Stimulated activated CD4-positive, alpha-beta T cell treated with anti-CD3 and anti-CD28 coated beads, Interleukin-1b, Interleukin-23, amount 100 ng/mL, for 24 hours (primary cell): ENCODE results near the gene FHIT.
"Not testable (repeated sequence)": the region's sequence is repeated elsewhere in the genome, so short reads cannot be mapped to it uniquely, and the experiment has no call there.

ENCODE experiments used
- DNase-seq, 4 experiments: peaks; one replicate each; pipeline ENCODE4 v3.0.0-alpha.2; 2020; ENCODE audit warnings: low read depth in 4 of 4, low spot score in 1 of 4

The FHIT gene

GRCh38 chr3:61117045-61117898 lies 134.0 kb downstream of the FHIT start:
- DNase-seq: no peak

GRCh38 chr3:61114316-61114953 lies 136.8 kb downstream of the FHIT start:
- DNase-seq: no peak

DNA sequence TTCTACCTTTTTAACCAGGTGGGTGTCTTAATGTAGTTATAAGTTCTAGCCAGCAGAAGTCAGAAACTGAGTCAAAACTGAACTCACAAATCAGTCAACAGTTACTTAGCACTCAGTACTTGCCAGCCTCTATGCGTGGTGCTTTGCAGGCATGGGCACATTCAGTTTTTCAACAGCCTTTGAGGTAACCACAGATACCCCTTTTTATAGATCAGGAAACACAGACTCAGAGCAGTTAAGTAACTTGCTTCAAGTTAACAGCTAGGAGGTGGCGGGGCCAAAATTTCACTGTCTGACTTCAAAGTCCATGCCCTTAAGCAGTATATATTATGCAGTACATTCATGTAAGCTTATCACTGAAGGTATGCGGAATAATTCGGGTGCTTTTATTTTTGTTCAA lies 139.4 kb downstream of the FHIT start:
- DNase-seq: no peak

- DNase-seq: no peak
These were observed 140.7 kb downstream of the FHIT start for GRCh38 chr3:61110576-61110975.

GRCh38 chr3:61108247-61109019 lies 142.8 kb downstream of the FHIT start:
- DNase-seq: no peak

DNA sequence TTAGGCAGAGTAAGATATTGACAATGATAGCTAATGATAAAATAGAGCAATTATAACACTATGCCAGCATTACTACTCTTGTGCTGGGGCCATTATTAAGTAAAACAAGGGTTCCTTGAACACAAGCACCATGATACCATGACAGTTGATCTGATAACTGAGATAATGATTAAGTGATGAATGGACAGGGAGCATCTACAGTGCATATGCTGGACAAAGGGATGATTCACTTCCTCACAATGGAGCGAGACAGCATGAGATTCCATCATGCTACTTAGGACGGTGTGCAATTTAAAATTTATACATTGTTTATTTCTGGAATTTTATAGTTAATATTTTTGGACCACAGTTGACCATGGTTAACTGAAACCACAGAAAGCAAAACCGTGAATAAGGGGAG lies 156.6 kb downstream of the FHIT start:
- DNase-seq: no peak

DNA sequence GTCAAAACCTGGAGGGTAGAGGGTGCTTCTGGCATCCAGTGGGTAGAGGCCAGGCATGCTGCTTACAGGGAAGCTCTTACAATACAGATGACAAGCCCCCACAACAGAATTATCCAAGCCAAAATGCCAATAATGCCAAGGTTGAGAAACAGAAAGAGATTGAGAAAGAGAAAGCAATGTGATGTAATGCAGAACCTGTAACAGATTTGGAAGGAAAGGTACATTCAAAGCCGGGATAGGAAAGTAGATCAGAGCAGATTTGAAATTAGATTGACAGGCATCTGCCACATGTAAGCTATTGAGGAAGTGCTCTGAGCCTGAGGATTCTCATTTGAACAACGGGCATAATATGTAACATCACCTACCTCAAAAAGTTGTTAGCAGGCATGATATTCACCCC lies 157.9 kb downstream of the FHIT start:
- DNase-seq: no peak

DNA sequence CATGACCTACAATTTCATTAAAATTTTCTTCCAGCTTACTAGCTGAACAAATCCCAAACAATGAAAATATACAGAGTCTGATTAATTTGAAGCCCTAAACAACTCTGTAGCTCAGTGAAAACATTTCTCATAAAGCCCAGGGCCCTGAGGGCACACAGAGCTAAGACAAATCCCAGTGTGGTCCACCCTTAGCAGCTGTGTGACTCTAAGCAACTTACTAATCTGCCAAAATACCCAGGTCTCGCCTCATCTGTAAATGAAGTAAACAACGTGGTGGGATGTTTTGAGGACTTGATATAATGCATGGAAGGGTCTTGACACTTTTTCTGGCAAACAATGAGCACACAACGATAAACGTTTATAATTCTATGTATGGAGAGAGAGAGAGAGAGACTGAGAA lies 158.4 kb downstream of the FHIT start:
- no peak for DNase-seq

- no peak for DNase-seq
These were observed 160.7 kb downstream of the FHIT start for GRCh38 chr3:61090389-61091169.

GRCh38 chr3:61087465-61087864 lies 163.8 kb downstream of the FHIT start:
- DNase-seq: no peak

DNA sequence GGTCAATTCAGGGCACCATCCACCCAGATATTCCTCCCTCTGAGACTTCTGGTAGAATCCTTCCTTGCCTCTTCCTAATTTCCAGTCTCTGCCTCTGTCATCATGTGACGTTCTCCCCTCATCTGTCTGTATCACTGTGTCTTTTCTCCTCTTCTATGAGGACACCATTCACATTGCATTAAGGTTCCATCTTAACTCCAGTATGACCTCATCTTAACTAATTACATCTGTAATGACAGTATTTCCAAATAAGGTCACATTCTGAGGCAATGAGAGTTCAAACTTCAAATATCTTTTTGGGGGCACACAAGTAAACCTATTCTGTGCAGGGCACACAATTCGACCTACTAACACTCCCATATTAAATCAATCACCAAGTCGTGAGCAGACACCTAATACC lies 169.7 kb downstream of the FHIT start:
- no peak for DNase-seq

- no peak for DNase-seq
These were observed 170.4 kb downstream of the FHIT start for GRCh38 chr3:61080737-61081445.

GRCh38 chr3:61078048-61078752 lies 173.1 kb downstream of the FHIT start:
- DNase-seq: no peak

- no peak for DNase-seq
These were observed 173.7 kb downstream of the FHIT start for GRCh38 chr3:61077551-61077950.

DNA sequence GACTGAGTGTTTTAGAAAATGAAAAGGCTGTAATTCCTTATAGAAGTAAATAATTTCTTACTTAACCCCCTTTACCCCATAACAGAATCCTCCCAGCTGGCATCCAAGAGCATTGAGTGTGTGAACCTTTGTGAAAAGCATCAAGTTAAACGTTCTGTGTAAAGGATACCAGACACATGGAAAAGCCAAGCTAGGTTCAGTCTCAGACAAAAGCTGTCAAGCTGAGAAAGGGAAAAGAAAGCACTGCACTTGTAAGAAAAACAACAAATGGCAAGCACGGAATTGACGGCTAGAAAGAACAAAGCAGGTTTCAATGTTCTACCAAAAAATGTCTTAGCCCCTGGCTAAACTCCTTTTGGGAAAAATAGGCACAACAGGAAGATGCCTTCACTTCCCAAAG lies 176.5 kb downstream of the FHIT start:
- DNase-seq: no peak

- DNase-seq: no peak
These were observed 177.6 kb downstream of the FHIT start for GRCh38 chr3:61073566-61074165.

DNA sequence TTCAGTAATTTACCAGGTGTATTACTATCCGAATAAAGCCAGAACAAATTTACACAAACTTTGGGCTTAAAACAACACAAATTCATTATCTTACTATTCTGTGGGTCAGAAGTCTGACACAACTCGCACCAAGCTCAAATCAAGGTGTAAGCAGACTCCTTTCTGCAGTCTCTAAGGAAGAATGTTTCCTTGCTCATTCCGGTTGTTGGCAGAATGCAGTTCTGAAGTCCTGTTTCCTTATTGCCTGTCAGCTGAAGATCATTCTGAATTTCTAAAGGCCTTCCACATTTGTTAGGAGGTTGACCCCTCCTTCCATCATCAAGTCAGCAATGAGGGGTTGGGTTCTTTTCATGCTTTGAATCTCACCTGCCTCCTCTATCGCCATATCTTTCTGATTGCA lies 183.2 kb downstream of the FHIT start:
- no peak for DNase-seq

GRCh38 chr3:61066800-61067199 lies 184.5 kb downstream of the FHIT start:
- DNase-seq: no peak

DNA sequence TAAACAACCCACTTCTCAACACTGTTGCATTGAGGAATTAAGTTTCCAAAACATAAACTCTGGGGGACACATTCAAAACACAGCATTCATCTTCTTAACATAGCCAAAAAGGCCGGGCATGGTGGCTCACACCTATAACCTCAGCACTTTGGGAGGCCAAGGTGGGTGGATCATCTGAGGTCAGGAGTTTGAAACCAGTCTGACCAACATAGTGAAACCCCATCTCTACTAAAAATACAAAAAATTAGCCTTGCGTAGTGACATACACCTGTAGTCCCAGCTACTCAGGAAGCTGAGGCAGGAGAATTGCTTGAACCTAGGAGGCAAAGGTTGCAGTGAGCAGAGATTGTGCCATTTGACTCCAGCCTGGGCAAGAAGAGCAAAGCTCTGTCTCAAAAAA lies 185.0 kb downstream of the FHIT start:
- not testable (repeated sequence) for DNase-seq
